Suppressor macrophage treated with lipopolysaccharide for 4 hours (primary cell): ENCODE results near the gene ZNF223.
A peak's percentile ranks its signal among the peaks of the same experiment; 100 is the strongest.

ENCODE experiments used
- DNase-seq: peaks from one replicate; pipeline ENCODE4 v3.0.0-alpha.2; 2020

The ZNF223 gene

GRCh38 chr19:44051650-44052402 is at the start of gene ZNF223:
Gene ZNF223 (plus strand): TSS chr19:44052036. CDS start chr19:44055177, 3,141 bp downstream.
- peak; percentile 93 for DNase-seq

- DNase-seq: no peak
Measured at GRCh38 chr19:44002212-44002565, 49.6 kb upstream of the ZNF223 start.

GRCh38 chr19:44002566-44003460 is 49.0 kb upstream of the ZNF223 start, which contains the start of gene ZNF230:
Gene ZNF230 (plus strand): TSS chr19:44002957. CDS start chr19:44007079, 4,122 bp downstream.
- peak; percentile 97 for DNase-seq

- DNase-seq: peak; percentile 52
Measured at GRCh38 chr19:44003461-44004009, 48.3 kb upstream of the ZNF223 start.

- peak; percentile 82 for DNase-seq
Measured at GRCh38 chr19:44005973-44006372, 45.9 kb upstream of the ZNF223 start.

- DNase-seq: no peak
Measured at GRCh38 chr19:44007473-44007872, 44.4 kb upstream of the ZNF223 start.

GRCh38 chr19:44010468-44010867 is 41.4 kb upstream of the ZNF223 start:
- no peak for DNase-seq

- DNase-seq: no peak
Measured at GRCh38 chr19:44019498-44019897, 32.3 kb upstream of the ZNF223 start.

GRCh38 chr19:44021221-44021620 is 30.6 kb upstream of the ZNF223 start:
- DNase-seq: no peak

GRCh38 chr19:44024900-44025216 is 27.0 kb upstream of the ZNF223 start:
- DNase-seq: no peak

- DNase-seq: peak; percentile 92
Measured at GRCh38 chr19:44025217-44025936, 26.5 kb upstream of the ZNF223 start, which contains the start of gene ZNF222. Gene ZNF222 (plus strand): TSS chr19:44025379. CDS start chr19:44025437, 58 bp downstream.

- DNase-seq: no peak
Measured at GRCh38 chr19:44026622-44027021, 25.2 kb upstream of the ZNF223 start.

- DNase-seq: no peak
Measured at GRCh38 chr19:44032001-44032610, 19.7 kb upstream of the ZNF223 start.

GRCh38 chr19:44042147-44042546 is 9.7 kb upstream of the ZNF223 start:
- peak; percentile 38 for DNase-seq

GRCh38 chr19:44050740-44051649 is 841 bp upstream of the ZNF223 start:
- no peak for DNase-seq

GRCh38 chr19:44055870-44056269 is 4.0 kb downstream of the ZNF223 start:
- DNase-seq: no peak

- DNase-seq: no peak
Measured at GRCh38 chr19:44059229-44059628, 7.4 kb downstream of the ZNF223 start.

GRCh38 chr19:44061038-44061437 is 9.2 kb downstream of the ZNF223 start:
- DNase-seq: no peak

GRCh38 chr19:44066305-44066704 is 14.5 kb downstream of the ZNF223 start:
- no peak for DNase-seq

GRCh38 chr19:44069415-44069814 is 17.6 kb downstream of the ZNF223 start:
- no peak for DNase-seq

GRCh38 chr19:44071824-44072542 is 20.1 kb downstream of the ZNF223 start, which contains the start of gene ZNF284:
Gene ZNF284 (plus strand): TSS chr19:44072159. CDS start chr19:44076390, 4,231 bp downstream.
- peak; percentile 87 for DNase-seq
